ENCODE data around the gene LRRC32. TPM values are rescaled to one million over a fixed set of nuclear protein-coding genes. Genes with fewer than 3 reads are reported as not detected.
A peak's percentile ranks its signal among the peaks of the same experiment; 100 is the strongest.

Gene LRRC32
- total and polyA plus RNA-seq, 2 experiments from 2014 or later, result 0.42 to 0.58 TPM

- H3K36me3 Mint-ChIP-seq (ENCODE audit: low read depth), result no peaks in the 10 kb centered on the region
- H3K27ac Mint-ChIP-seq, result no peak overlapping the region
- no peak for DNase-seq (ENCODE audit: low spot score)
These were observed 15.0 kb downstream of the LRRC32 start for GRCh38 chr11:76655501-76656049.

More at GRCh38 chr11:76655501-76656049, 15.0 kb downstream of the LRRC32 start:
- Histone ChIP-seq H3K4me1 (ENCODE audit: insufficient read depth) (no peaks in the 10 kb centered on the region), H3K4me3 (no peak overlapping the region), H3K36me3 (ENCODE audit: insufficient read depth) (no peaks in the 10 kb centered on the region), H3F3A (replicated peaks; ENCODE audit: low read depth) (no peaks in the 10 kb centered on the region), H3K79me2 (replicated peaks; ENCODE audit: insufficient read depth) (no peaks in the 10 kb centered on the region), H2AFZ (0 out of 2 replicates have a peak overlapping the region, but pooled peaks have one; percentile 10), H3K27ac (ENCODE audit: low read depth) (no peak overlapping the region), H3K27me3 (ENCODE audit: insufficient read depth) (no peaks in the 10 kb centered on the region), H3K9me2 (ENCODE audit: insufficient read depth) (no peaks in the 10 kb centered on the region), H3K4me2 (no peak overlapping the region), H4K20me1 (replicated peaks; ENCODE audit: insufficient read depth) (no peaks in the 10 kb centered on the region)
- ATAC-seq, result peak; percentile 50
- TF ChIP-seq ETS1 (IDR thresholded peaks at IDR 0.05) (no peak), EZH2 (IDR thresholded peaks at IDR 0.05; ENCODE audit: low read depth, unreplicated experiment) (no peak), STAT1 (IDR thresholded peaks at IDR 0.05; ENCODE audit: unreplicated experiment) (no peak), NANOG (IDR thresholded peaks at IDR 0.05; ENCODE audit: borderline replicate concordance) (no peak), ZNF114 (CRISPR knock-in tag; IDR thresholded peaks at IDR 0.05) (no peak), EZH2phosphoT487 (IDR thresholded peaks at IDR 0.05; ENCODE audit: unreplicated experiment) (no peak), CTCF (conservative IDR thresholded peaks at IDR 0.05; ENCODE audit: low read depth in 2 of 2) (no peak), POLR2AphosphoS5 (IDR thresholded peaks at IDR 0.05; ENCODE audit: low read depth) (no peak), CREB1 (CRISPR knock-in tag; IDR thresholded peaks at IDR 0.05; ENCODE audit: low read depth) (no peak), REST (IDR thresholded peaks at IDR 0.05; ENCODE audit: unreplicated experiment) (no peak), ZNF462 (CRISPR knock-in tag; IDR thresholded peaks at IDR 0.05) (no peak), JUNB (IDR thresholded peaks at IDR 0.05; ENCODE audit: unreplicated experiment) (no peak)
- H3K4me1 Mint-ChIP-seq, result peaks cover 19% of the 10 kb centered on the region
- H3K9me3 Mint-ChIP-seq, result no peaks in the 10 kb centered on the region
- H3K27me3 Mint-ChIP-seq (ENCODE audit: insufficient read depth, low read depth, poor library complexity), result peaks cover 8% of the 10 kb centered on the region
- H3K4me3 Mint-ChIP-seq, result no peak overlapping the region
